Measurements from ENCODE around the gene IL11RA.
A peak's percentile ranks its signal among the peaks of the same experiment; 100 is the strongest.

IL11RA gene

DNA sequence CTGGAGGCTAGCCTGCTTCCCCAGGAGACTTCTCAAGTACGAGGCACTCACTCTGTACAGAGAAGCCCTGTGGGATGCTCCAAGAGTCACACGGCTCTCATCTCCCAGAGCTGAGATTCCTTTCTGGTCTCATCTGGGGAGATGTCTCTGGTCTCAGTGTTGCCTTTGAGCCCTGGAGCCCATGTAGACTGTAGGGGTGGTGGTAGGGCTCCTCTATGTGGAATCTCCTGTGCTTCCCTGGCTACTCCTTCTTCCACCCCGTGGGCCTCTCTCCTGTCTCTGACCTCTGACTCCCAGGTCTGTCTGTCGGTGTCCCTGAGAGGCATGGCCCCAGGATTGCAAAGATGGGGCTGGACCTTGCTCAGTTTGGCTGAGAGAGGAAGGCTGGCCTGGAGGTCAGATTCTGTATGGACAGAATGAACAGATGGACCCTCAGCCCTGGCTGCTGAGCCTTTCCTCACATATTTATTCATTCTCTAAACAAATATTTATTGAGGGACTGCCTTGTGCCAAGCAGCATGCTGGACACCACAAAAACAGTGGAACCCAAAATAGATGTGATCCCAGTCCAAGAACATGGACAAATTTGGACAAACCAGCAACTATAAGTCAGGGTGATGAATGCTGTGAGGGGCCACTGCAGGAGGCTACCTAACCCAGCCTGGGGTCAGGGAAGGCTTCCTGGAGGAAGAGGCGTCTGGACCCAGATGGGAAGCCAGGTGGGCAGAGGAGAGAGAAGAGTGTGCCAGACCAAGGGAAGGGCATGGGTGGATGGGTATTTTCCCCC lies 36.5 kb downstream of the IL11RA start:
- DNase-seq, result no peak

DNA sequence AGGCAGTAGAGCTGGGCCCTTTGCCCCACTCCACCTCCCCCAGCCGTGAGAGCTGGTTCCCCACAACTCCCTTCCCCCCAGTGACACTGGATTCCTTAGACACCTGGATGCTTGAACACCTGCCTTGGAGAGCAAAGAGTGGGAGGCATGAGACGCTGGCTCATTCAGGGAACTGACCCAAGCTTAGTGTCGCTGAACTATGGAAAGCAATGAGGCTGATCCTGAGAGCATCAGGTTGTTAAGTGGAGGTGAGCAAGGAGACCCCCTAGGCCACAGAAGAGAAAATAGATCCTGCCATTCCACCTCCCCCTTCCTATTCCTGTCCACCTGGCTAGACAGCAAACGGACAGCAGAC lies 37.1 kb downstream of the IL11RA start:
- DNase-seq, result no peak

DNA sequence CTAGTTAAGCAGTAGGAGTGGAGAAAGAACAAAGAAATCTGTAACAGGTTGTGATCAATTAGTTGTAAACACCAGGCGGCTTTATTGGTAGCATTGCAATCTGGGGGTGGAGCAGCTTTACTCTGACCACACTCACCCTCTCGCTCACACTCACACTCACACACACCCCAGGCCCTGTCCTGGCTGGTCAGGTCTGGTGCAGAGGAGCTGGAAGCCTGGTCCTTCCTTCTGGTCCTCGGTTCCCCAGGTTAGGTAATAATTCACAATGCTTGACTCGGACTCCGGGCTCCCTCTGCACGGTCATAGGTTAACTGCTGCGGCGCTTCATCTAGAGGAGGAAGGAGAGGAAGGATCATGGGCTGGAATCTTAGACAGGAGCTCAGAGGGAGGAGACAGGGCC lies 37.5 kb downstream of the IL11RA start:
- DNase-seq, result no peak

DNA sequence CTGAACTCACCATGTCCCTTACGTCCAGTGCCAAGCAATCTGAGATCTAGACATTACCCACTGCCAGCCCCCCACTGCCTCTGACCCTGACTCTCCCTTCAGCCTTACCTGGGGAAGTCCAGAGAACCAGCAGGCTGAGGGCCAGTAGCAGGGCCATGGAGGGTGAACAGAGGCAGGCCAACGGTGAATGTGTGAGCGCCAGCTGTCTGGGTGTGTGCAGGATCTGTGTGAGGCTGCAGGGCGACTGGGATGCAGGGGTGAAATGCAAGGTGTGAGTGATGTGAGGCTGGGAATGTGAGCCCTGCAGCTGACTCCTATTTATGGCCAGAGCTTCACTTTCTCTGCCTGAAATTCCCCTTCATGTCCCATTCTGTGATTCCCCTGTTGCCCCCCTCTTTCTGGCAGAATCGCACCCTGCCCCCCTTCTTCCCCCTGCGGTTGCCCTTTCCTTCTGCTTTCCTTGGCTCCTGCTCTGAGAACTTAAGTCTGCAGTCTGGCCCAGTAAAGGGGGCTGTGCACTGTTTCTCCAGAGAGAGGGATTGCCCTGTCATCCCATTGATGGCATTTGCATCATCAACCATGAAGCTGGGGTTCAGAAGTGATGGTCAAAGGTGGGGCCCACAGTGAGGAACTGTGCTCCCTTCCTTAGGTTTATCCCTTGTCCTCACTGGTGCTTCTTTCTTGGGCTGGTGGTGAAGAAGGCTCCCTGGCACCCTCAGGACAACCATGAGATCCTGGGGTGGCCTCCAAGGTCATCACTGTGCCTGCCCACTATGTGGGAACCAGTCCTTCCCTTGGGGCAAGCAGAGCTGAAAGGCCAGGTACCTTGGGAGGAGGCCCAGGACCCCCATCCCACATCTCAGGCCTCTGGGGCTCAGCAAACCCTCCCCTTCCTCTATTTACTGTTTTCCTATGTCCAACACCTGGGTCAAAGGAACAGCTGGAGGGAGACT lies 39.3 kb downstream of the IL11RA start, which contains the start of gene CCL19:
TSS of gene CCL19 (minus strand) at position 294 of the 953 bp plus-strand sequence. CDS start at position 157, 137 bp downstream.
- no peak for DNase-seq

DNA sequence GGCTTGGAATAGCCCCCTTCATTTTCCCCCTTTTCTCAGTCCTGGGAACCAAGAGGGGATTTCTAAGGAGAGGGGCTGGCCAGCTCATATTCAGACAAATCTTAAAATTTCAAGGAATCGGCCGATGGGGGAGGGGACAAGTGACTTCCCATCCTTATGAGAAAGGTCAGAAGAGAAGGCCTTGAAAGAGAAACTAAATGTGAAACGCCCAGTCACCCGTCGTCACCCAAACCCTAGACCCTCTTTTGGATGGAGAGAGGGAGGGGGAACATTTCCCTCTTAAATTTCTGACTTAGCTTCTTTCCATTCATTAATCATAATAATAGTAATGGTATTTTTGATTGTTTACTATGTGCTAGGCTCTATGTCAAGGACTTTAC lies 39.9 kb downstream of the IL11RA start:
- DNase-seq, result no peak

DNA sequence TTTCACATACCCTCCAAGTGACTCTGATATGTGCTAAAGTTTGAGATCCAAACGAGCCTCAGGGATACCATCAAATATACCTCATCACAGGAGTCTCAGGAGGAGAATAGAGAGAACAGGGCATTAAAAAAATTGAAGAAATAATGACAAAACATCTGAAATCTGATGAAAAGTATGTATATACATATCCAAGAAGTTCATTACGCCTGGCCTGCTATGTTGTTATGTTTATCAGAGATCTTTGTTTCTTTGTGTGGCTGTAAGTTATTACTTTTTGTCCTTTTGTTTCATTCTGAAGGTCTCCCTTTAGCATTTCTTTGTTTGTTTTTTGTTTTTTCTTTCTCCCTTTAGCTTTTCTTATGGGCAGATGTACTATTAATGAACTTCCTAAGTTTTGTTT lies 41.6 kb downstream of the IL11RA start:
- DNase-seq, result no peak

DNA sequence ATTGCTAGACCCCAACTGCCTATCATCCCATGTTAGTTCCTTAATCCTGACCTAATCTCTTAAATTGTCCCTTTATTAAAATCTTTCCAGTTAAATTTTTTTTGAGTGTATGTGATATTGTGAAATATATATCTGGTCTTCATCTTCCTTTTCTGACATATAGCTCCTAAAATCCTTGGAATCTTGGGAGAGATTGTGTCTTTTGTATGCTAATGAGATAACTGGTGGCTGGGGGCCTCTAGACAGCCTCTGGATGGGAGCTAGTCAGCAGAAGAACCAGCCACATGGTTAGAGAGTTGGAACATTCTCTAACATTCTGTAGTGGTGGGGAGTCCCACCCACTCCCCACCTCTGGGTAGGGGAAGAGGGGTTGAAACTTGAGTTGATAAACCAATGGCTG lies 42.8 kb downstream of the IL11RA start:
- no peak for DNase-seq

DNA sequence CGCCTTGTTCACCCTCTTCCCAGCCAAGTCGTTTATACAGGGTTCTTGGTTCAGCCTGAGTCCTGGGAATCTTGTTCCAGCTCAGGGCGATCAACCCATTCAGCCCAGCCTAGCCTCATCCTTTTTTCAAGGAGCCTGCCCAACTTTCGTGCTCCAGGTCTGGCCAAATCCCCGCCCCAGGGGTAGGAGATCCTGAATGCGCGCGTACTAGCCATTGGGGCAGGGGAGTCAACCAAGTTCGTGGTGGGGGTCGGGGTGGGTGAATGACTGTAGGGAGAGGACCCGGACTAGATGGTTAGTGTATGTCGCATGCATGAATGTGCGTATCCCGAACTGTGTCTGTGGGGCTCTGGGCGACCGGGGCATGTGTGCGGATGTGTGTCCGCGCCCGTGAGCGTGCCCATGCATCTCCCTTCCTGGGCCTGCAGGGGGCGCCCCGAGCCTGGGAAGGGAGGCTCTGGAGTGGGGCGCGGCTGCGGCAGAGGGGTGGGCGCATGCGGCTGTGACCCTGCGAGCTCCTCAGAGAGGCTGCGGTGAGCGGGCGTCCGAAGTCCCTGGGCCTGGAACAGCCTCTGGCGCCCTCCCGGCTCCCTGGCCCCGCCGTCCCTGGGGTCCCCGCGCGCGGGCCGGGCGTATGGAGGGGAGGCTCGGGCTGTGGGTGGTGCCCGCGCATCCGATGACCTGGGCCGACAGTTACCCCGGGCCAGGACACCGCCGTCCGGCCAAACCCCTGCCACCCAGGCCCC lies 49.2 kb downstream of the IL11RA start:
- peak; percentile 21 for DNase-seq

DNA sequence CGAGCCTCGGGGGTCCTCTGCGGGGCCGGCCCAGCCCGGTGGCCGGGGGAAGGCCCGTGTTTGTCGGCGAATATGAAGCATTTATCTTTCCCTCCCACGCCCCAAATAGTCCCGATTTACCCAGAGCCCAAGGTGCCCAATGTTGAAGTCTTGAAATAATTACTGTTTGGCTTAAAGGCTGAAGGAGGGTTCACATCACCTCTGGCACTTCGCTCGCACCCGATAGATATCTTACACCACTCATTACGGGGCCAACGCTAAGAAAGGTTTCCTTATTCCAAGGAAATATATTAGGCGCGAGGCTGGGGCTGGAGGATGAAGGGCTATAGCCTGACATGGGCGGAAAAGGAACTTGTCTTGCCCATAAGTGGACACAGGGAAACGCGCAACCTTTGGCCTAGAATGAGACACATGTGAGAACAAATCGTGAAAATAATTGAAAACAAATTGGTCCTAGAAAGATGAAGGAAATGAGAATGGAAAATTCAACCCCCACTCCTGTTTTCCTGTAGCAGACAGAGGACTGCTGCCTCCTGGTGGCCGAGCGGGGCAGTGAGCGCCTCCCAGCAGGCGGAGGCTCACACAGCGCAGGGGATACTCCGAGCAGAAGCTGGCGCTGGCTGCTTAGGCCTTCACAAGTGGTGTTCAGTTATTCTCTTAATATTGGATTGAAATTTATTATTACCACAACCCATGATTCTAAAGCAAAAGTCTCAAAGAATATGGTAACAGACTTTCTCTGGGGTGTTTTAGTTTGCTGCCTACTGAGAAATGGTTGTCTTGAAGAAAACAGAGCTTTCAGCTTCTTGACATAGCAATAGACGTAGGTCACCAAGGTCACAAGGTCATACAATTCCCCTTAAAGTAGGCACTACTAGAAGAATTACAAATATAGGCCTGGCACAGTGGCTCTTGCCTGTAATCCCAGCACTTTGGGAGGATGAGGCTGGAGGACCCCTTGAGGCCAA lies 50.1 kb downstream of the IL11RA start:
- peak; percentile 22 for DNase-seq

DNA sequence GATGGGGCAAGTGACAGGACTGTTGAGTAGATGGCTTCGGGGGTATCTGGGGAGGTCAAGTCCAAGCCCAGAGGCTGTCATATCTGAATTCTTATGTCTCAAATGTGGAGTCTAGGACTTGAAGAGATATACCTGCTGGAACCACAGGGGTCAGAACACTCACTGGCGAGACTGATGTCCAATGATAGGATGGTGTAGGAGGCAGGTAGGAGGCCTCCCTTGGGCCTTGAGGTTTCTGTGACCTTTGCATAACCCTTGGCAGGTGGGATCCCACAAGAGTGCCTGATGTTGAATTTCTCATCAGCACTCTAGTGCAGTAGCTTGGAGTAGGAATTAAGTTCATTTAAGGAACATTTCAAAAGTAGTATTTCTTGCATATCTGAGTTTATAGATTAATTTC lies 55.1 kb downstream of the IL11RA start:
- no peak for DNase-seq

DNA sequence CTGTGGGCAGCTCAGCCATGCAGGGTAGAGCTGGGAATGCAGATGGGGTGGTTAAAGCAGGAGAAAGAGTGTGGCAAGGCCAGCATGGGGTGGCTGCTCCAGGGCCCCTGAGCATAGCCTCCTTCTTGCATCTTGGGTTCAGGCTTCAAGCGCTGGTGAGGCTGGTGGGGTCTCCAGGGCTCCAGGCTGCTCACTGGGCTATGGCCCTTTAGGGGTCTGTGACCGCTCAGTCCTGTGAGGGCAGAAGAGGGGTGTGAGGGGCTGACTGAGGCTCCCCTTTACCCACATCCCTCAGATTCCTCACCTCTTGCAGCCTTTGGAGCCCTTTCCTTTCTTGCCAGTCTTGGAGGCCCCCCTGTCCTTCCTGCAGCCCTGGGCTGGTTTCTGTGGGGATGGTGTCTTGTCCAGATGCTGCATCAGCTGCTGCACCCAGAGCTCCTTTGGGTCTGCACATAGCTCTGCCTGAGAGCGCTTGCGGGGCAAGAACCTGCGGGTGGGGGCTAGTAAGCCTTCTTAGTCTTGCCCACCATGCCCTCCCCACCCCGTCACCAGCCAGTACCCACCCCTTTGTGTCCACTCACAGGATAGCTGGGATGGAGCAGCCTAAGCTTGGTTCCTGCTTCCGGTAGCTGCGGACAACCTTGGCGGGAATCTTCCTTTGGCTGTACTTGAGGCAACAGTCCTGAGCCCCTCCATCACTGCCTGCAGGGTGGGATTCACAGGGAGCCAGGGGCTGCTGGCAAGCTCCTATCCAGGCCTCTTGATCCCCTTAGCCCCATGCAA lies 57.4 kb downstream of the IL11RA start:
- no peak for DNase-seq

DNA sequence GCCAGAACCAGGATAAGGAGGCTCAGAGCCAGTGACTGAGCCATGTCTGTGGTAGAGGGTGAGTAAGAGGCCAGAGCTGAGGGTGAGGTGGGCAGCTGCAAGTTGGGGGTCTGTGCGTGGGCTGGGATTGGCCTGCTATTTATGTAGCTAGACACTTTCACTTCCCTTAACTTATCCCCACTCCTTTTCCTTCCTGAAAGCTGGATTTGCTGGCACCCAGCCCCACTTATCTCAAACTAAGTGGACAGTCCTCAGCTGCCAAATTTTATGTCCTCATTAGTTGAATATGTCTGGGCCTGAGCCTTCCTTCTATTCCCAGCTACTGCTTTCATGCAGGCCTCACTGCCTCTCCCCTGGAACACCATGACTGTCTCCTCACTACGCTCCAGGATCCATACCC lies 58.0 kb downstream of the IL11RA start, which contains the start of gene CCL21:
TSS of gene CCL21 (minus strand) at position 114 of the 400 bp plus-strand sequence. CDS start at position 44, 70 bp downstream.
- no peak for DNase-seq
